SK-N-SH treated with all-trans-retinoic acid at 6 μM for 48 hours (cell line): ENCODE results near the gene RDH11.

Source experiments
- ATAC-seq: fragments of 200-7000 bp; cut with Tn5 transposase; 3 replicates; pipeline ENCODE4 v1.9.1; 2020; ENCODE audit warnings: mild to moderate bottlenecking, moderate library complexity
- ARNTL ChIP-seq: fragments of 450-650 bp; formaldehyde crosslinking; IDR thresholded peaks from 2 replicates; pipeline ENCODE4 v1.5.0; 2020; ENCODE audit warnings: low read depth, mild to moderate bottlenecking, moderate library complexity, borderline replicate concordance
- BACH2 ChIP-seq: fragments of 250-450 bp; sonication (Bioruptor Pico); IDR thresholded peaks from 2 replicates; pipeline ENCODE4 v1.9.0; 2021; ENCODE audit warnings: mild to moderate bottlenecking, borderline replicate concordance
- CSDC2 ChIP-seq: fragments of 250-450 bp; sonication (Bioruptor Pico); IDR thresholded peaks from 2 replicates; pipeline ENCODE4 v1.5.0; 2020; ENCODE audit warnings: mild to moderate bottlenecking, moderate library complexity
- ESRRG ChIP-seq: fragments of 250-450 bp; sonication (Bioruptor Pico); IDR thresholded peaks from 2 replicates; pipeline ENCODE4 v1.6.1; 2021; ENCODE audit warnings: mild to moderate bottlenecking
- GLIS3 ChIP-seq: fragments of 250-450 bp; sonication (Bioruptor Pico); IDR thresholded peaks from 2 replicates; pipeline ENCODE4 v1.5.0; 2020; ENCODE audit warnings: mild to moderate bottlenecking, moderate library complexity
- ISL1 ChIP-seq: fragments of 250-450 bp; sonication (Bioruptor Pico); IDR thresholded peaks from 2 replicates; pipeline ENCODE4 v2.1.2; 2022; ENCODE audit warnings: mild to moderate bottlenecking, moderate library complexity
- OSR1 ChIP-seq: fragments of 250-450 bp; sonication (Bioruptor Pico); IDR thresholded peaks from 2 replicates; pipeline ENCODE4 v1.8.0; 2022; ENCODE audit warnings: moderate library complexity, mild to moderate bottlenecking, inconsistent platforms
- POU6F1 ChIP-seq: fragments of 250-450 bp; sonication (Bioruptor Pico); IDR thresholded peaks from 2 replicates; pipeline ENCODE4 v1.8.0; 2021; ENCODE audit warnings: low read depth, mild to moderate bottlenecking, moderate library complexity, borderline replicate concordance
- PPARA ChIP-seq: fragments of 250-450 bp; sonication (Bioruptor Pico); IDR thresholded peaks from 2 replicates; pipeline ENCODE4 v1.5.0; 2020; ENCODE audit warnings: mild to moderate bottlenecking, borderline replicate concordance
- SNAI2 ChIP-seq: fragments of 250-450 bp; sonication (Bioruptor Pico); IDR thresholded peaks from 2 replicates; pipeline ENCODE4 v1.5.0; 2020; ENCODE audit warnings: mild to moderate bottlenecking, moderate library complexity
- TCF4 ChIP-seq: fragments of 250-450 bp; sonication (Bioruptor Pico); IDR thresholded peaks from 2 replicates; pipeline ENCODE4 v1.8.0; 2021; ENCODE audit warnings: mild to moderate bottlenecking, moderate library complexity, borderline replicate concordance
- TOX ChIP-seq: fragments of 250-450 bp; sonication (Bioruptor Pico); IDR thresholded peaks from 2 replicates; pipeline ENCODE4 v1.8.0; 2021; ENCODE audit warnings: mild to moderate bottlenecking, moderate library complexity, borderline replicate concordance
- TSHZ2 ChIP-seq: fragments of 250-450 bp; sonication (Bioruptor Pico); IDR thresholded peaks from 2 replicates; pipeline ENCODE4 v1.5.0; 2020; ENCODE audit warnings: mild to moderate bottlenecking, moderate library complexity
- ZC3H10 ChIP-seq: fragments of 250-450 bp; sonication (Bioruptor Pico); IDR thresholded peaks from 2 replicates; pipeline ENCODE4 v1.5.1; 2021; ENCODE audit warnings: mild to moderate bottlenecking, moderate library complexity
- ZFP3 ChIP-seq: fragments of 250-450 bp; sonication (Bioruptor Pico); IDR thresholded peaks from 2 replicates; pipeline ENCODE4 v1.5.0; 2020; ENCODE audit warnings: mild to moderate bottlenecking, moderate library complexity
- ZFP30 ChIP-seq: fragments of 450-650 bp; formaldehyde crosslinking; IDR thresholded peaks from 2 replicates; pipeline ENCODE4 v1.5.0; 2022; ENCODE audit warnings: mild to moderate bottlenecking, moderate library complexity
- ZNF565 ChIP-seq: fragments of 450-650 bp; formaldehyde crosslinking; conservative IDR thresholded peaks from 2 replicates; pipeline ENCODE4 v1.5.0; 2020; ENCODE audit warnings: low read depth, mild to moderate bottlenecking, moderate library complexity
- ZNF70 ChIP-seq: fragments of 450-650 bp; formaldehyde crosslinking; IDR thresholded peaks from 2 replicates; pipeline ENCODE4 v1.5.0; 2020; ENCODE audit warnings: mild to moderate bottlenecking, moderate library complexity
- ZNF8 ChIP-seq: fragments of 450-650 bp; formaldehyde crosslinking; IDR thresholded peaks from 2 replicates; pipeline ENCODE4 v1.5.0; 2020; ENCODE audit warnings: mild to moderate bottlenecking, moderate library complexity
- TF ChIP-seq, protein P1 (sequence below): fragments of 250-450 bp; sonication (Bioruptor Pico); IDR thresholded peaks from 2 replicates; pipeline ENCODE4 v1.5.1; 2021; ENCODE audit warnings: mild to moderate bottlenecking, moderate library complexity
- TF ChIP-seq, protein P2 (sequence below): fragments of 250-450 bp; sonication (Bioruptor Pico); IDR thresholded peaks from 2 replicates; pipeline ENCODE4 v1.8.0; 2020; ENCODE audit warnings: mild to moderate bottlenecking, moderate library complexity, borderline replicate concordance

RDH11 gene

DNA sequence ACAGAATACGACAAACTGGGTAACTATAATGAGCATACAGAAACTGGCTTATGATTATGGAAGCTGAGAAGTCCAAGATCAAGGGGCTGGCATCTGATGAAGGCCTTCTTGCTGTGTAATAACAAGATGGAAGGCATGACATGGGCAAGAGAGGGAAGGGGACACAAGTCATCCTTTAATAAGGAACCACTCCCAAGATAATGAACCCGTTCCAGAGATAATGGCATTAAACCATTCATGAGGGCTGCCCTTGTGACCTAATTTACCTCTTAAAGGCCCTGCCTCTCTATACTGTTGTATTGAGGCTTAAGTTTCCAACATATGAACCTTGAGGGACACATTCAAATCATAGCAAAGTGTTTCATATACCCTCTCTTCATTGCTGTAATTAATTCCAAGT is 16.6 kb downstream of the RDH11 start:
- TF ChIP-seq CSDC2 (no peak), ZNF70 (CRISPR knock-in tag) (no peak), ZFP30 (CRISPR knock-in tag) (no peak), OSR1 (CRISPR knock-in tag) (no peak), ARNTL (CRISPR knock-in tag) (no peak), POU6F1 (CRISPR knock-in tag) (no peak)
- no peak for ATAC-seq

DNA sequence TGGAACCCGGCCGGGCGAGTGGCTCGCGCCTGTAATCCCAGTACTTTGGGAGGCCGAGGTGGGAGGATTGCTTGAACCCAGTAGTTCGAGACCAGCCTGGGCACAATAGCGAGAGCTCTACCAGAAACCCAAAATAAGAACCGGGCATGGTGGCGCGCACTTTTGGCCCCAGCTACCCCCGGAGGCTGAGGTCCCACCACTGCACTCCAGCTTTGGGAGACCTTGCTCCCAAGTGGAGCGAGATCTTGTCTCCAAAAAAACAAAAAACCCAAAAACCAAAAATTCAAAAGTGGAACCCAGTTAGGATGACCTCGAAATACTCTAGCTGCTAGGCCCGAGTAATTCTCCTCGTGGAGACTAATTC is 20.4 kb downstream of the RDH11 start:
- TF ChIP-seq OSR1 (CRISPR knock-in tag), result no peak
- TF ChIP-seq ZC3H10 (CRISPR knock-in tag), result no peak
- TF ChIP-seq TOX (CRISPR knock-in tag), result no peak
- TF ChIP-seq SNAI2 (CRISPR knock-in tag), result no peak
- no peak for TF ChIP-seq GLIS3 (CRISPR knock-in tag)
- TF ChIP-seq BACH2 (CRISPR knock-in tag), result no peak
- no peak for TF ChIP-seq TSHZ2 (CRISPR knock-in tag)
- TF ChIP-seq, protein P1, sequence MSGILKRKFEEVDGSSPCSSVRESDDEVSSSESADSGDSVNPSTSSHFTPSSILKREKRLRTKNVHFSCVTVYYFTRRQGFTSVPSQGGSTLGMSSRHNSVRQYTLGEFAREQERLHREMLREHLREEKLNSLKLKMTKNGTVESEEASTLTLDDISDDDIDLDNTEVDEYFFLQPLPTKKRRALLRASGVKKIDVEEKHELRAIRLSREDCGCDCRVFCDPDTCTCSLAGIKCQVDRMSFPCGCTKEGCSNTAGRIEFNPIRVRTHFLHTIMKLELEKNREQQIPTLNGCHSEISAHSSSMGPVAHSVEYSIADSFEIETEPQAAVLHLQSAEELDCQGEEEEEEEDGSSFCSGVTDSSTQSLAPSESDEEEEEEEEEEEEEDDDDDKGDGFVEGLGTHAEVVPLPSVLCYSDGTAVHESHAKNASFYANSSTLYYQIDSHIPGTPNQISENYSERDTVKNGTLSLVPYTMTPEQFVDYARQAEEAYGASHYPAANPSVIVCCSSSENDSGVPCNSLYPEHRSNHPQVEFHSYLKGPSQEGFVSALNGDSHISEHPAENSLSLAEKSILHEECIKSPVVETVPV (CRISPR knock-in tag), result no peak
- no peak for TF ChIP-seq ZNF565 (CRISPR knock-in tag)
- TF ChIP-seq ESRRG (CRISPR knock-in tag), result no peak
- TF ChIP-seq TCF4, result no peak
- no peak for TF ChIP-seq ZFP3 (CRISPR knock-in tag)
- no peak for ATAC-seq

GRCh38 chr14:67674480-67675218 is 20.9 kb downstream of the RDH11 start, which contains the start of gene VTI1B:
Gene VTI1B (minus strand): TSS chr14:67674632. CDS start chr14:67674489, 143 bp downstream.
- TF ChIP-seq, protein P1 (CRISPR knock-in tag), result no peak
- no peak for TF ChIP-seq CSDC2
- TF ChIP-seq SNAI2 (CRISPR knock-in tag), result no peak
- no peak for TF ChIP-seq PPARA (CRISPR knock-in tag)
- TF ChIP-seq ZNF565 (CRISPR knock-in tag), result no peak; the same call in 1 of the 2 replicates
- no peak for TF ChIP-seq ZNF8 (CRISPR knock-in tag)
- TF ChIP-seq GLIS3 (CRISPR knock-in tag), result no peak
- no peak for TF ChIP-seq ARNTL (CRISPR knock-in tag)
- TF ChIP-seq ZFP30 (CRISPR knock-in tag), result no peak
- TF ChIP-seq ZNF70 (CRISPR knock-in tag), result no peak
- TF ChIP-seq TOX (CRISPR knock-in tag), result no peak
- TF ChIP-seq, all 23 proteins: peak for 0
- ATAC-seq, result peak; percentile 95

DNA sequence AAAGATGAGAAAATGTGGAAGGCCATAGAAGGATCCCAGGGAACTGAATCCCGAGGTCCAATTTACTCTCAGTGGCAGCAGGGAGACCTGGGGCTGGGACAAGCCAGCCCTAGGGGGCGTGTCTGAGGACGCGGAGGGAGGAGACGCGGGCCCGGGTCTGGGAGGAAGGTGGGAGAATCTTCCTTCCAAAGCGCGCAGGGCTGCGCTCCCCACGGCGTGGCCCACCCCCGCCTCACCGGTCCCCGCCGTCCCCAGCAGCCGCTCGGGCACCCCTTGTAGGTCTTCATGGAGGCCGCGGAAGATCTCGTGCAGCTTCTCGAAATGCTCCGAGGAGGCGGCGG is 21.5 kb downstream of the RDH11 start:
- peak; percentile 90 for ATAC-seq
- TF ChIP-seq ISL1 (CRISPR knock-in tag) (no peak), TSHZ2 (CRISPR knock-in tag) (no peak), ZFP30 (CRISPR knock-in tag) (no peak)
- TF ChIP-seq, protein P2, sequence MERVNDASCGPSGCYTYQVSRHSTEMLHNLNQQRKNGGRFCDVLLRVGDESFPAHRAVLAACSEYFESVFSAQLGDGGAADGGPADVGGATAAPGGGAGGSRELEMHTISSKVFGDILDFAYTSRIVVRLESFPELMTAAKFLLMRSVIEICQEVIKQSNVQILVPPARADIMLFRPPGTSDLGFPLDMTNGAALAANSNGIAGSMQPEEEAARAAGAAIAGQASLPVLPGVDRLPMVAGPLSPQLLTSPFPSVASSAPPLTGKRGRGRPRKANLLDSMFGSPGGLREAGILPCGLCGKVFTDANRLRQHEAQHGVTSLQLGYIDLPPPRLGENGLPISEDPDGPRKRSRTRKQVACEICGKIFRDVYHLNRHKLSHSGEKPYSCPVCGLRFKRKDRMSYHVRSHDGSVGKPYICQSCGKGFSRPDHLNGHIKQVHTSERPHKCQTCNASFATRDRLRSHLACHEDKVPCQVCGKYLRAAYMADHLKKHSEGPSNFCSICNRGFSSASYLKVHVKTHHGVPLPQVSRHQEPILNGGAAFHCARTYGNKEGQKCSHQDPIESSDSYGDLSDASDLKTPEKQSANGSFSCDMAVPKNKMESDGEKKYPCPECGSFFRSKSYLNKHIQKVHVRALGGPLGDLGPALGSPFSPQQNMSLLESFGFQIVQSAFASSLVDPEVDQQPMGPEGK, result no peak
- TF ChIP-seq, protein P1 (CRISPR knock-in tag), result no peak
- TF ChIP-seq, all 23 proteins: peak for 0
